Left forelimb (tissue), 1 donor: ENCODE results near the gene VPS37C.
"Not testable (repeated sequence)": the region's sequence is repeated elsewhere in the genome, so short reads cannot be mapped to it uniquely, and the experiment has no call there.

Source experiments
- DNase-seq: peaks from one replicate; pipeline ENCODE4 v3.0.0-alpha.2; 2018; ENCODE audit warnings: low spot score

Gene VPS37C

GRCh38 chr11:61118004-61118403 is 43.2 kb downstream of the VPS37C start:
- DNase-seq = no peak

- DNase-seq = no peak
These were observed 44.1 kb downstream of the VPS37C start for GRCh38 chr11:61117168-61117520.

GRCh38 chr11:61116426-61117167 is 44.6 kb downstream of the VPS37C start:
- no peak for DNase-seq

- no peak for DNase-seq
These were observed 45.6 kb downstream of the VPS37C start for GRCh38 chr11:61115498-61116224.

GRCh38 chr11:61114913-61115312 is 46.3 kb downstream of the VPS37C start:
- no peak for DNase-seq

GRCh38 chr11:61113201-61113600 is 48.0 kb downstream of the VPS37C start:
- no peak for DNase-seq

GRCh38 chr11:61112575-61112974 is 48.7 kb downstream of the VPS37C start:
- no peak for DNase-seq

- DNase-seq = no peak
These were observed 49.3 kb downstream of the VPS37C start for GRCh38 chr11:61111786-61112517.

- DNase-seq = no peak
These were observed 50.2 kb downstream of the VPS37C start for GRCh38 chr11:61111050-61111435.

GRCh38 chr11:61110255-61111049 is 50.8 kb downstream of the VPS37C start:
- DNase-seq = no peak

- no peak for DNase-seq
These were observed 51.6 kb downstream of the VPS37C start for GRCh38 chr11:61109671-61110070.

- DNase-seq = no peak
These were observed 52.2 kb downstream of the VPS37C start for GRCh38 chr11:61108847-61109585.

- no peak for DNase-seq
These were observed 53.3 kb downstream of the VPS37C start for GRCh38 chr11:61107888-61108287.

- DNase-seq = no peak
These were observed 54.2 kb downstream of the VPS37C start for GRCh38 chr11:61106894-61107470.

- no peak for DNase-seq
These were observed 54.9 kb downstream of the VPS37C start for GRCh38 chr11:61106296-61106695.

- DNase-seq = no peak
These were observed 56.3 kb downstream of the VPS37C start for GRCh38 chr11:61104963-61105362.

- no peak for DNase-seq
These were observed 57.3 kb downstream of the VPS37C start for GRCh38 chr11:61103851-61104423.

GRCh38 chr11:61102667-61103571 is 58.3 kb downstream of the VPS37C start:
- DNase-seq = no peak

- no peak for DNase-seq
These were observed 62.4 kb downstream of the VPS37C start for GRCh38 chr11:61098778-61099177.

- not testable (repeated sequence) for DNase-seq
These were observed 63.0 kb downstream of the VPS37C start for GRCh38 chr11:61098261-61098660.
